H1 (cell line): ENCODE data around the gene BZW2.
A peak's percentile ranks its signal among the peaks of the same experiment; 100 is the strongest.

ENCODE experiments used
- CHD1 ChIP-seq: IDR thresholded peaks from 2 replicates; pipeline ENCODE4 v1.6.1; 2012; ENCODE audit warnings: low read depth, low read length, improper control_type of control experiment
- EP300 ChIP-seq, 2 experiments: IDR thresholded peaks; 1 replicate in 1 of 2; 2 replicates in 1 of 2; pipeline ENCODE4 v1.6.1; 2011 to 2012; ENCODE audit warnings: low read depth in 2 of 2, low read length in 2 of 2, mild to moderate bottlenecking in 2 of 2, borderline replicate concordance in 1 of 2, inconsistent platforms in 1 of 2, moderate library complexity in 1 of 2
- MAFK ChIP-seq: IDR thresholded peaks from 2 replicates; pipeline ENCODE4 v1.6.1; 2012; ENCODE audit warnings: low read depth, mild to moderate bottlenecking, improper control_type of control experiment, low read length
- POLR2A ChIP-seq, 2 experiments: IDR thresholded peaks; 1 replicate in 1 of 2; 2 replicates in 1 of 2; pipeline ENCODE4 v1.6.1; 2011; ENCODE audit warnings: low read depth in 2 of 2, low read length in 2 of 2, mild to moderate bottlenecking in 2 of 2; ENCODE audit errors: control extremely low read depth in 1 of 2
- SIX5 ChIP-seq: IDR thresholded peaks from 2 replicates; pipeline ENCODE4 v1.6.1; 2011; ENCODE audit warnings: mild to moderate bottlenecking, low read depth, low read length
- SRF ChIP-seq: IDR thresholded peaks from 2 replicates; pipeline ENCODE4 v1.6.1; 2011; ENCODE audit warnings: mild to moderate bottlenecking, low read depth, low read length, moderate library complexity
- TAF1 ChIP-seq: IDR thresholded peaks from 2 replicates; pipeline ENCODE4 v1.6.1; 2011; ENCODE audit warnings: mild to moderate bottlenecking, low read depth, low read length
- TF ChIP-seq, protein P1 (sequence below), 3 experiments: IDR thresholded peaks; 1 replicate in 2 of 3; 2 replicates in 1 of 3; pipeline versions ENCODE4 v1.5.1 to v1.6.1; 2011; ENCODE audit warnings: low read length in 3 of 3, mild to moderate bottlenecking in 3 of 3, inconsistent platforms in 2 of 3, low read depth in 1 of 3, moderate library complexity in 1 of 3; ENCODE audit not compliant: insufficient read depth in 1 of 3; ENCODE audit errors: control extremely low read depth in 1 of 3
- TF ChIP-seq, protein P2 (sequence below): IDR thresholded peaks from 2 replicates; pipeline ENCODE4 v1.6.1; 2011; ENCODE audit warnings: low read length, improper control_type of control experiment

DNA sequence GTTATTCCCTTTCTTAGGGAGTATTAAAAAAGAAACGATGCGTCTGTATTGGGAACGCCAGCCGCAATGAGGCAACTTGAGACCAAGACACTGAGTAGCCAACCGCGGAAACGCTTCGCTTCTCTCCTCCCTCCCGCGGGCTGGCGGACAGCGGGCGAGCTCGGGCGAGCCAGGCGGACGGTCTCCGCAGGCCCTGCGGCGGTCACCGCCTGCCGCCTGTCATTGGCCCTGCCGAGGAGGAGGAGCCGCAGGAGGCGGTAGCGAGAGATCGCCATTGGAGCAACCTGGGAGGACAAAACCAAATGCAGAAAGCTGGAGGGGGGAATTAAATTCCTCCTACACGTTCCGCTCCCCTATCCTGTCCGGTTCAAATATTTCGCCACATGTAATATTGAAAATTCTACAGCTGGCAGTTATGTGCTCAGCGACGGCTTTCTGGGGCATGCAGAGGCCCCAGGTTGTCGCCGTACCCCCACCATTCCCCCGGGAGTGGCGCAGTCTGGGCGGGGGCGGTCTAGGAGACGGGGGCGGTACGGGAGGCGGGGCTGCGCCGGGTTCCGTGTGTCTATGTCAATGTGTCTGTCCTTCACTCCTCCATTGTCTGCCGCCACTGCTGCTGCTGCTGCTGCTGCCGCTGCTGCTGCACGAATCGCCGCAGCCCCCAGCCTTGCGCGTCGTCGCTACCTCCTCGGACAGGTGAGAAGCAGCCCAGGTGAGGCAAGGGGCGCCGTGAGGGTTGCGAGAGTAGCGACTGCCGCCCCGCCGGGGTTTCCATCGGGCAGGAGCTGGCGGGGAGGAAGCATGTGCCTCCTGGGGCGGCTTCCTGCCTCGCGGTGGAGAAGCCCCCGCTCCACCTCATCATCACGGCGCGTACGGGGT lies at the start of gene BZW2, which contains the start of gene ANKMY2:
- peak; percentile 98 for TF ChIP-seq TAF1
- TF ChIP-seq CHD1, result peak; percentile 99
- TF ChIP-seq, protein P1, sequence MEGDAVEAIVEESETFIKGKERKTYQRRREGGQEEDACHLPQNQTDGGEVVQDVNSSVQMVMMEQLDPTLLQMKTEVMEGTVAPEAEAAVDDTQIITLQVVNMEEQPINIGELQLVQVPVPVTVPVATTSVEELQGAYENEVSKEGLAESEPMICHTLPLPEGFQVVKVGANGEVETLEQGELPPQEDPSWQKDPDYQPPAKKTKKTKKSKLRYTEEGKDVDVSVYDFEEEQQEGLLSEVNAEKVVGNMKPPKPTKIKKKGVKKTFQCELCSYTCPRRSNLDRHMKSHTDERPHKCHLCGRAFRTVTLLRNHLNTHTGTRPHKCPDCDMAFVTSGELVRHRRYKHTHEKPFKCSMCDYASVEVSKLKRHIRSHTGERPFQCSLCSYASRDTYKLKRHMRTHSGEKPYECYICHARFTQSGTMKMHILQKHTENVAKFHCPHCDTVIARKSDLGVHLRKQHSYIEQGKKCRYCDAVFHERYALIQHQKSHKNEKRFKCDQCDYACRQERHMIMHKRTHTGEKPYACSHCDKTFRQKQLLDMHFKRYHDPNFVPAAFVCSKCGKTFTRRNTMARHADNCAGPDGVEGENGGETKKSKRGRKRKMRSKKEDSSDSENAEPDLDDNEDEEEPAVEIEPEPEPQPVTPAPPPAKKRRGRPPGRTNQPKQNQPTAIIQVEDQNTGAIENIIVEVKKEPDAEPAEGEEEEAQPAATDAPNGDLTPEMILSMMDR (IDR thresholded peaks at IDR 0.05; ENCODE audit: control extremely low read depth in 1 of 3, insufficient read depth in 1 of 3, low read depth in 1 of 3, low read length in 3 of 3), result no peak
- TF ChIP-seq EP300 (IDR thresholded peaks at IDR 0.05; ENCODE audit: borderline replicate concordance in 1 of 2, low read depth in 2 of 2, low read length in 2 of 2), result peak in 1 of 2 experiments; percentile 100; a peak in 2 of 3 replicates
- peak; percentile 94 to 95 for TF ChIP-seq POLR2A (IDR thresholded peaks at IDR 0.05; ENCODE audit: control extremely low read depth in 1 of 2, low read depth in 2 of 2, low read length in 2 of 2)
- no peak for TF ChIP-seq MAFK
- TF ChIP-seq SRF, result no peak
- TF ChIP-seq, protein P2, sequence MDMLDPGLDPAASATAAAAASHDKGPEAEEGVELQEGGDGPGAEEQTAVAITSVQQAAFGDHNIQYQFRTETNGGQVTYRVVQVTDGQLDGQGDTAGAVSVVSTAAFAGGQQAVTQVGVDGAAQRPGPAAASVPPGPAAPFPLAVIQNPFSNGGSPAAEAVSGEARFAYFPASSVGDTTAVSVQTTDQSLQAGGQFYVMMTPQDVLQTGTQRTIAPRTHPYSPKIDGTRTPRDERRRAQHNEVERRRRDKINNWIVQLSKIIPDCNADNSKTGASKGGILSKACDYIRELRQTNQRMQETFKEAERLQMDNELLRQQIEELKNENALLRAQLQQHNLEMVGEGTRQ, result no peak; the same call in 1 of the 2 replicates
- TF ChIP-seq SIX5, result peak; percentile 38
